GM18526 (cell line): ENCODE results near the gene MEFV.

ENCODE experiments used
- POLR2A ChIP-seq: IDR thresholded peaks from 3 replicates; pipeline ENCODE4 v1.6.1; 2011; ENCODE audit not compliant: insufficient read length; ENCODE audit errors: extremely low read depth

The MEFV gene

GRCh38 chr16:3256146-3256865 is at the start of gene MEFV:
Gene MEFV, minus strand, starts transcription at chr16:3256633. Its CDS starts 46 bp downstream, at chr16:3256587.
- no peak for TF ChIP-seq POLR2A

GRCh38 chr16:3306078-3306477 is 49.6 kb upstream of the MEFV start:
- no peak for TF ChIP-seq POLR2A

GRCh38 chr16:3305109-3306068 is 49.0 kb upstream of the MEFV start, which contains the start of the genes TIGD7 and ZNF75A:
Gene TIGD7, minus strand, starts transcription at chr16:3305430. Its CDS starts 4,816 bp downstream, at chr16:3300614.
Gene ZNF75A, plus strand, starts transcription at chr16:3305497. Its CDS starts 2,932 bp downstream, at chr16:3308429.
- peak; percentile 93 for TF ChIP-seq POLR2A

GRCh38 chr16:3304370-3304769 is 47.9 kb upstream of the MEFV start:
- TF ChIP-seq POLR2A: no peak

- TF ChIP-seq POLR2A: no peak
Measured at GRCh38 chr16:3295783-3296182, 39.4 kb upstream of the MEFV start.

GRCh38 chr16:3295209-3295608 is 38.8 kb upstream of the MEFV start:
- TF ChIP-seq POLR2A: no peak

GRCh38 chr16:3292604-3293003 is 36.2 kb upstream of the MEFV start:
- no peak for TF ChIP-seq POLR2A

GRCh38 chr16:3289998-3290673 is 33.7 kb upstream of the MEFV start:
- no peak for TF ChIP-seq POLR2A

GRCh38 chr16:3285131-3285530 is 28.7 kb upstream of the MEFV start:
- no peak for TF ChIP-seq POLR2A

- TF ChIP-seq POLR2A: no peak
Measured at GRCh38 chr16:3283543-3284447, 27.4 kb upstream of the MEFV start.

- peak; percentile 64 for TF ChIP-seq POLR2A
Measured at GRCh38 chr16:3282730-3283542, 26.5 kb upstream of the MEFV start, which contains the start of gene ZNF263. Gene ZNF263, plus strand, starts transcription at chr16:3283491. Its CDS starts 328 bp downstream, at chr16:3283819.

GRCh38 chr16:3282103-3282729 is 25.8 kb upstream of the MEFV start:
- no peak for TF ChIP-seq POLR2A
